H1 (cell line): ENCODE data around the gene KLHL29. TPM values are rescaled to one million over a fixed set of nuclear protein-coding genes. Genes with fewer than 3 reads are reported as not detected.
A peak's percentile ranks its signal among the peaks of the same experiment; 100 is the strongest.

Source experiments
- CTCF ChIA-PET: fragments of 300-600 bp; sonication (Branson Sonifier 250); formaldehyde crosslinking; loops from one replicate; lab custom pipeline; 2021; ENCODE audit not compliant: partially characterized antibody; lab: Charles Lee
- POLR2A ChIA-PET: fragments of 300-600 bp; sonication (Branson Sonifier 250); formaldehyde crosslinking; loops from one replicate; lab custom pipeline; 2021; ENCODE audit warnings: inconsistent platforms; ENCODE audit not compliant: partially characterized antibody; lab: Charles Lee
- DNase-seq, 2 experiments: peaks; one replicate each; pipeline versions ENCODE4 v3.0.0 to v3.0.0-alpha.2; 2010 to 2022; ENCODE audit warnings: low spot score in 2 of 2, low read depth in 1 of 2, mixed read lengths in 1 of 2
- FAIRE-seq: peaks from 2 replicates; lab custom pipeline; 2011; peaks lifted over from hg19 to GRCh38; lab: Jason Lieb, UNC
- H2AFZ ChIP-seq: 2 replicates; pipeline ENCODE4 v1.8.1; 2012; ENCODE audit warnings: low read length, inconsistent platforms
- H2AK5ac ChIP-seq: 2 replicates; pipeline ENCODE4 v1.6.1; 2013; ENCODE audit warnings: low read depth, low read length
- H2BK120ac ChIP-seq: replicated peaks from 2 replicates; pipeline ENCODE3; 2013; ENCODE audit warnings: low read depth, low read length, inconsistent platforms
- H2BK12ac ChIP-seq: 2 replicates; pipeline ENCODE4 v1.6.1; 2013; ENCODE audit warnings: low read depth, low read length
- H2BK15ac ChIP-seq: 2 replicates; pipeline ENCODE4 v1.6.1; 2013; ENCODE audit warnings: low read length
- H2BK20ac ChIP-seq: 2 replicates; pipeline ENCODE4 v1.6.1; 2013; ENCODE audit warnings: low read length
- H2BK5ac ChIP-seq: 2 replicates; pipeline ENCODE4 v1.6.1; 2013; ENCODE audit warnings: low read depth, low read length
- H3K14ac ChIP-seq: 2 replicates; pipeline ENCODE4 v1.6.1; 2013; ENCODE audit warnings: inconsistent platforms; ENCODE audit not compliant: insufficient read length
- H3K18ac ChIP-seq: 2 replicates; pipeline ENCODE4 v1.6.1; 2013; ENCODE audit warnings: low read length; ENCODE audit errors: extremely low read depth
- H3K23ac ChIP-seq: 2 replicates; pipeline ENCODE4 v1.6.1; 2013; ENCODE audit warnings: inconsistent platforms; ENCODE audit not compliant: insufficient read length
- H3K23me2 ChIP-seq: 2 replicates; pipeline ENCODE4 v1.6.1; 2013; ENCODE audit warnings: low read depth, low read length
- H3K27ac ChIP-seq: 2 replicates; pipeline ENCODE4 v1.6.1; 2011; ENCODE audit warnings: low read depth, low read length, inconsistent platforms
- H3K27me3 ChIP-seq, 4 experiments: replicated peaks in 1 of 4; 1 replicate in 1 of 4; 2 replicates in 3 of 4; pipeline versions ENCODE4 v1.6.1 to v1.8.1; 2011 to 2013; ENCODE audit warnings: low read length in 3 of 4, mild to moderate bottlenecking in 3 of 4, inconsistent platforms in 2 of 4, mixed read lengths in 2 of 4, moderate library complexity in 1 of 4; ENCODE audit not compliant: control insufficient read depth in 3 of 4, insufficient read depth in 3 of 4; ENCODE audit errors: extremely low read depth in 1 of 4
- H3K36me3 ChIP-seq, 4 experiments: 2 replicates each; pipeline versions ENCODE4 v1.6.1 to v1.8.1; 2011 to 2013; ENCODE audit warnings: mild to moderate bottlenecking in 4 of 4, low read length in 3 of 4, moderate library complexity in 2 of 4, control low read depth in 1 of 4, inconsistent platforms in 1 of 4; ENCODE audit not compliant: insufficient read depth in 4 of 4, control insufficient read depth in 2 of 4
- H3K4ac ChIP-seq: replicated peaks from 2 replicates; pipeline ENCODE3; 2013; ENCODE audit warnings: low read length, low read depth, mixed read lengths, inconsistent platforms; ENCODE audit not compliant: insufficient read length
- H3K4me1 ChIP-seq, 4 experiments: replicated peaks in 1 of 4; 1 replicate in 1 of 4; 2 replicates in 3 of 4; pipeline versions ENCODE4 v1.6.1 to v1.8.1; 2011 to 2013; ENCODE audit warnings: low read length in 3 of 4, inconsistent platforms in 2 of 4, mixed read lengths in 1 of 4; ENCODE audit not compliant: insufficient read depth in 4 of 4, control insufficient read depth in 3 of 4
- H3K4me2 ChIP-seq, 2 experiments: 2 replicates each; pipeline versions ENCODE4 v1.6.1 to v1.8.1; 2011 to 2013; ENCODE audit warnings: low read depth in 2 of 2, low read length in 2 of 2, control low read depth in 1 of 2, inconsistent platforms in 1 of 2, mild to moderate bottlenecking in 1 of 2; ENCODE audit not compliant: insufficient read depth in 1 of 2
- H3K4me3 ChIP-seq, 4 experiments: fragments of 200-600, 300-600 bp in 1 of 4; sonication (generic), shearing (Covaris generic), sonication (Bioruptor Twin) in 1 of 4; 2 replicates each; pipeline versions ENCODE4 v1.5.1 to v1.8.1; 2011 to 2016; ENCODE audit warnings: low read length in 4 of 4, low read depth in 3 of 4, control low read depth in 2 of 4, inconsistent platforms in 2 of 4, mild to moderate bottlenecking in 2 of 4, mixed read lengths in 1 of 4, moderate library complexity in 1 of 4; ENCODE audit not compliant: insufficient read depth in 2 of 4; ENCODE audit errors: extremely low read depth in 1 of 4
- H3K56ac ChIP-seq: replicated peaks from 2 replicates; pipeline ENCODE3; 2013; ENCODE audit warnings: low read depth, mild to moderate bottlenecking, mixed read lengths, low read length, inconsistent platforms; ENCODE audit not compliant: insufficient read length
- H3K79me1 ChIP-seq: 2 replicates; pipeline ENCODE4 v1.6.1; 2013; ENCODE audit warnings: low read depth, low read length, control low read depth
- H3K79me2 ChIP-seq, 2 experiments: 2 replicates each; pipeline versions ENCODE4 v1.6.1 to v1.8.1; 2012 to 2013; ENCODE audit warnings: low read length in 2 of 2, mild to moderate bottlenecking in 2 of 2, inconsistent platforms in 1 of 2; ENCODE audit not compliant: insufficient read depth in 2 of 2, control insufficient read depth in 1 of 2
- H3K9ac ChIP-seq, 4 experiments: replicated peaks in 1 of 4; 1 replicate in 1 of 4; 2 replicates in 3 of 4; pipeline versions ENCODE4 v1.6.1 to v1.8.1; 2011 to 2013; ENCODE audit warnings: low read depth in 3 of 4, low read length in 3 of 4, control low read depth in 2 of 4, mild to moderate bottlenecking in 2 of 4, moderate library complexity in 2 of 4, inconsistent platforms in 1 of 4; ENCODE audit errors: extremely low read depth in 1 of 4
- H3K9me3 ChIP-seq, 2 experiments: 2 replicates each; pipeline versions ENCODE4 v1.6.1 to v1.8.1; 2012 to 2013; ENCODE audit warnings: mild to moderate bottlenecking in 2 of 2, moderate library complexity in 2 of 2, control low read depth in 1 of 2, inconsistent platforms in 1 of 2, low read depth in 1 of 2, low read length in 1 of 2, mixed read lengths in 1 of 2; ENCODE audit not compliant: insufficient read depth in 2 of 2
- H4K20me1 ChIP-seq, 2 experiments: replicated peaks in 1 of 2; 2 replicates each; pipeline versions ENCODE3 to v1.8.1; 2011 to 2013; ENCODE audit warnings: inconsistent platforms in 2 of 2, low read length in 2 of 2, mild to moderate bottlenecking in 1 of 2; ENCODE audit not compliant: insufficient read depth in 2 of 2, control insufficient read depth in 1 of 2
- H4K5ac ChIP-seq: 2 replicates; pipeline ENCODE4 v1.6.1; 2013; ENCODE audit warnings: low read length, low read depth, mixed read lengths, inconsistent platforms; ENCODE audit not compliant: insufficient read length
- H4K8ac ChIP-seq: 2 replicates; pipeline ENCODE4 v1.8.0; 2013; ENCODE audit warnings: mild to moderate bottlenecking, moderate library complexity, low read length, inconsistent platforms; ENCODE audit not compliant: insufficient read depth; ENCODE audit errors: extremely low read depth
- H4K91ac ChIP-seq: replicated peaks from 2 replicates; pipeline ENCODE3; 2013; ENCODE audit warnings: low read length, mixed read lengths, inconsistent platforms; ENCODE audit not compliant: insufficient read length
- CBX5 ChIP-seq: fragments of 300-800, 300-1000 bp; sonication (generic); IDR thresholded peaks from 2 replicates; pipeline ENCODE4 v1.7.1; 2016; ENCODE audit warnings: antibody characterized with exemption, low read length, low read depth
- CEBPB ChIP-seq: IDR thresholded peaks from 2 replicates; pipeline ENCODE4 v1.6.1; 2012; ENCODE audit warnings: low read depth, low read length
- EZH2 ChIP-seq: fragments of 200-600 bp; sonication (generic); IDR thresholded peaks from 2 replicates; pipeline ENCODE4 v1.7.1; 2012; ENCODE audit warnings: low read depth, mild to moderate bottlenecking, moderate library complexity, low read length, inconsistent platforms; ENCODE audit not compliant: severe bottlenecking
- KDM1A ChIP-seq: fragments of 200-600, 300-600 bp; sonication (generic); IDR thresholded peaks from 2 replicates; pipeline ENCODE4 v1.7.1; 2016; ENCODE audit warnings: mild to moderate bottlenecking, low read length, borderline replicate concordance
- MAX ChIP-seq: IDR thresholded peaks from 2 replicates; pipeline ENCODE4 v1.6.1; 2012; ENCODE audit warnings: inconsistent platforms
- POU5F1 ChIP-seq: IDR thresholded peaks from 2 replicates; pipeline ENCODE4 v1.6.1; 2011; ENCODE audit warnings: low read depth, mild to moderate bottlenecking, low read length, moderate library complexity
- RXRA ChIP-seq: IDR thresholded peaks from 2 replicates; pipeline ENCODE4 v1.6.1; 2011; ENCODE audit warnings: low read depth, mild to moderate bottlenecking, low read length, moderate library complexity; ENCODE audit not compliant: insufficient read depth
- SP4 ChIP-seq: IDR thresholded peaks from 2 replicates; pipeline ENCODE4 v1.6.1; 2012; ENCODE audit warnings: low read length, inconsistent platforms
- TAF1 ChIP-seq: IDR thresholded peaks from 2 replicates; pipeline ENCODE4 v1.6.1; 2011; ENCODE audit warnings: mild to moderate bottlenecking, low read depth, low read length
- TCF12 ChIP-seq: IDR thresholded peaks from 2 replicates; pipeline ENCODE4 v1.6.1; 2011; ENCODE audit warnings: low read depth, mild to moderate bottlenecking, low read length
- USF2 ChIP-seq: IDR thresholded peaks from 2 replicates; pipeline ENCODE4 v1.6.1; 2011; ENCODE audit warnings: low read length, improper control_type of control experiment
- WGBS, 2 experiments: shearing (Covaris generic) in 1 of 2; methylation state at CpG; one replicate each; pipeline versions ENCODE4 v1.1.6 to v1.1.7; 2013 to 2015; ENCODE audit warnings: low lambda C conversion rate in 2 of 2, mixed read lengths in 2 of 2, inconsistent platforms in 1 of 2, low coverage in 1 of 2, missing lambda C conversion rate in 1 of 2; ENCODE audit not compliant: insufficient replicate concordance in 2 of 2, insufficient coverage in 1 of 2, insufficient read length in 1 of 2; ENCODE audit errors: extremely low coverage in 1 of 2, missing lambda C conversion rate in 1 of 2; 5-methylcytosine and 5-hydroxymethylcytosine counted together
- polyA plus RNA-seq, 7 experiments: library from polyadenylated mRNA; depleted of rRNA in 3 of 7; stranded (reverse) in 5 of 7; unstranded in 2 of 7; fragments of >200 nt in 5 of 7; fragments of 200-250 nt in 2 of 7; gene quantifications; 1 replicate in 5 of 7; 2 replicates in 1 of 7; 4 replicates in 1 of 7; pipeline versions ENCODE4 v1.2.1 to v1.2.3, GENCODE V29; 2011 to 2013; ENCODE audit warnings: missing spikeins in 2 of 7, mixed read lengths in 2 of 7
- total RNA-seq: library from RNA; stranded (reverse); fragmentation: NEBNext Ultra II Directional; extraction: Animal tissue kit (Norgen Biotek cat#: 25700); gene quantifications from 2 replicates; pipeline ENCODE4 v1.2.1, GENCODE V29; 2021

Gene KLHL29
- total and polyA plus RNA-seq, 2 of the 8 experiments (the other 6 are each of a cell fraction or from before 2014, with no cell fraction given), result 1.1 to 4.7 TPM

- 90% methylated on average over 19 of the region's 19 CpGs; no CpG with 5 or more reads in 1 of the 2 experiments for WGBS, 2 experiments
- FAIRE-seq, result no peak
- no peaks in the 10 kb centered on the region for H3K23me2 ChIP-seq
- TF ChIP-seq RXRA (no peak), KDM1A (no peak), CEBPB (no peak), CBX5 (no peak), SP4 (no peak), MAX (no peak), TCF12 (no peak), USF2 (no peak), TAF1 (no peak), POU5F1 (no peak), EZH2 (no peak)
Measured at GRCh38 chr2:23359631-23360567, 25.1 kb upstream of the KLHL29 start.

More at GRCh38 chr2:23359631-23360567, 25.1 kb upstream of the KLHL29 start:
- Histone ChIP-seq H3K4me2 (no peak overlapping the region), H3K56ac (no peak overlapping the region), H2BK5ac (no peak overlapping the region), H3K9ac (no peak overlapping the region), H3K27me3 (peaks cover 0 to 14% (median 11%) of the 10 kb centered on the region in 4 experiments; a peak in 5 of 7 replicates), H4K91ac (no peak overlapping the region), H2AK5ac (no peak overlapping the region), H3K9me3 (no peaks in the 10 kb centered on the region), H3K27ac (no peak overlapping the region), H3K4ac (no peak overlapping the region), H4K8ac (no peak overlapping the region), H3K18ac (no peak overlapping the region), H3K79me1 (no peaks in the 10 kb centered on the region), H2BK12ac (no peak overlapping the region), H2BK120ac (no peak overlapping the region), H2BK20ac (no peak overlapping the region), H3K4me3 (no peak overlapping the region), H4K20me1 (no peaks in the 10 kb centered on the region), H2AFZ (no peak overlapping the region), H3K4me1 (no peaks in the 10 kb centered on the region; a peak in 1 of 7 replicates), H3K23ac (no peak overlapping the region), H3K36me3 (no peaks in the 10 kb centered on the region), H4K5ac (no peak overlapping the region), H2BK15ac (0 out of 2 replicates have a peak overlapping the region, but pooled peaks have one; percentile 18), H3K79me2 (no peaks in the 10 kb centered on the region), H3K14ac (no peak overlapping the region)
- ChIA-PET POLR2A (interaction anchor here (0.7 kb wide), 1 partner anchor 21 kb away, joined by 3 read pairs; no protein-coding TSS in a partner anchor), CTCF (interaction anchor here (0.6 kb wide), 1 partner anchor 295 kb away, joined by 3 read pairs; no protein-coding TSS in a partner anchor)
- DNase-seq, result no peak
